Activated CD8-positive, alpha-beta memory T cell treated with anti-CD3 and anti-CD28 coated beads for 36 hours (primary cell): ENCODE data around the gene SYK. TPM values are rescaled to one million over a fixed set of nuclear protein-coding genes. Genes with fewer than 3 reads are reported as not detected.
"Not testable (repeated sequence)": the region's sequence is repeated elsewhere in the genome, so short reads cannot be mapped to it uniquely, and the experiment has no call there.

Source experiments
- CTCF ChIA-PET: fragments of 350-600 bp; sonication (Branson Sonifier 250); formaldehyde crosslinking; loops from one replicate; lab custom pipeline; 2021; ENCODE audit warnings: antibody characterized with exemption; lab: Charles Lee
- POLR2A ChIA-PET: fragments of 350-600 bp; sonication (Branson Sonifier 250); formaldehyde crosslinking; loops from one replicate; lab custom pipeline; 2021; ENCODE audit warnings: antibody characterized with exemption; lab: Charles Lee
- total RNA-seq, 2 experiments: library from RNA; stranded (reverse); gene quantifications; one replicate each; pipeline ENCODE4 v1.2.3, GENCODE V29; 2021

The SYK gene
- total RNA-seq, 2 experiments from 2014 or later = 0.08 TPM; not detected in 1

GRCh38 chr9:90816690-90817089, 15.1 kb downstream of the SYK start:
- CTCF ChIA-PET = no interaction called here
- POLR2A ChIA-PET = no interaction called here

- ChIA-PET CTCF (no interaction called here), POLR2A (no interaction called here)
Measured at GRCh38 chr9:90818279-90818678, 16.7 kb downstream of the SYK start.

- CTCF ChIA-PET, POLR2A ChIA-PET: not testable (repeated sequence)
Measured at GRCh38 chr9:90820406-90820805, 18.8 kb downstream of the SYK start.

GRCh38 chr9:90821236-90821635, 19.6 kb downstream of the SYK start:
- CTCF ChIA-PET, POLR2A ChIA-PET: not testable (repeated sequence)

- ChIA-PET POLR2A (no interaction called here), CTCF (no interaction called here)
Measured at GRCh38 chr9:90821697-90822096, 20.1 kb downstream of the SYK start.

GRCh38 chr9:90822866-90823265, 21.2 kb downstream of the SYK start:
- CTCF ChIA-PET = no interaction called here
- POLR2A ChIA-PET = no interaction called here

GRCh38 chr9:90825586-90825985, 24.0 kb downstream of the SYK start:
- POLR2A ChIA-PET = no interaction called here
- CTCF ChIA-PET = no interaction called here

GRCh38 chr9:90826326-90827020, 24.9 kb downstream of the SYK start:
- ChIA-PET CTCF (no interaction called here), POLR2A (no interaction called here)

GRCh38 chr9:90827181-90827871, 25.7 kb downstream of the SYK start:
- ChIA-PET CTCF (no interaction called here), POLR2A (no interaction called here)

- CTCF ChIA-PET = no interaction called here
- POLR2A ChIA-PET = no interaction called here
Measured at GRCh38 chr9:90830051-90830450, 28.4 kb downstream of the SYK start.

- ChIA-PET CTCF (no interaction called here), POLR2A (no interaction called here)
Measured at GRCh38 chr9:90830977-90831376, 29.4 kb downstream of the SYK start.

- CTCF ChIA-PET = no interaction called here
- POLR2A ChIA-PET = no interaction called here
Measured at GRCh38 chr9:90832261-90832660, 30.6 kb downstream of the SYK start.

- CTCF ChIA-PET = no interaction called here
- POLR2A ChIA-PET = no interaction called here
Measured at GRCh38 chr9:90834828-90835595, 33.4 kb downstream of the SYK start.

- ChIA-PET CTCF (no interaction called here), POLR2A (no interaction called here)
Measured at GRCh38 chr9:90836411-90837080, 34.9 kb downstream of the SYK start.

GRCh38 chr9:90838098-90838497, 36.5 kb downstream of the SYK start:
- ChIA-PET POLR2A (no interaction called here), CTCF (no interaction called here)

- POLR2A ChIA-PET = no interaction called here
- CTCF ChIA-PET = no interaction called here
Measured at GRCh38 chr9:90838581-90839154, 37.0 kb downstream of the SYK start.

GRCh38 chr9:90839183-90839728, 37.6 kb downstream of the SYK start:
- CTCF ChIA-PET = no interaction called here
- POLR2A ChIA-PET = no interaction called here

- ChIA-PET CTCF (no interaction called here), POLR2A (no interaction called here)
Measured at GRCh38 chr9:90840696-90841095, 39.1 kb downstream of the SYK start.

GRCh38 chr9:90841213-90841612, 39.6 kb downstream of the SYK start:
- ChIA-PET POLR2A (no interaction called here), CTCF (no interaction called here)

- ChIA-PET CTCF (no interaction called here), POLR2A (no interaction called here)
Measured at GRCh38 chr9:90841615-90842014, 40.0 kb downstream of the SYK start.
